SK-N-SH treated with all-trans-retinoic acid at 6 μM for 48 hours (cell line): ENCODE measurements around the gene ZBTB40.

Source experiments
- ATAC-seq: fragments of 200-7000 bp; cut with Tn5 transposase; 3 replicates; pipeline ENCODE4 v1.9.1; 2020; ENCODE audit warnings: mild to moderate bottlenecking, moderate library complexity
- ARNTL ChIP-seq: fragments of 450-650 bp; formaldehyde crosslinking; IDR thresholded peaks from 2 replicates; pipeline ENCODE4 v1.5.0; 2020; ENCODE audit warnings: low read depth, mild to moderate bottlenecking, moderate library complexity, borderline replicate concordance
- BACH2 ChIP-seq: fragments of 250-450 bp; sonication (Bioruptor Pico); IDR thresholded peaks from 2 replicates; pipeline ENCODE4 v1.9.0; 2021; ENCODE audit warnings: mild to moderate bottlenecking, borderline replicate concordance
- CSRNP3 ChIP-seq: fragments of 250-450 bp; sonication (Bioruptor Pico); IDR thresholded peaks from 2 replicates; pipeline ENCODE4 v1.5.1; 2021; ENCODE audit warnings: mild to moderate bottlenecking, moderate library complexity
- ESRRG ChIP-seq: fragments of 250-450 bp; sonication (Bioruptor Pico); IDR thresholded peaks from 2 replicates; pipeline ENCODE4 v1.6.1; 2021; ENCODE audit warnings: mild to moderate bottlenecking
- GLIS3 ChIP-seq: fragments of 250-450 bp; sonication (Bioruptor Pico); IDR thresholded peaks from 2 replicates; pipeline ENCODE4 v1.5.0; 2020; ENCODE audit warnings: mild to moderate bottlenecking, moderate library complexity
- ISL1 ChIP-seq: fragments of 250-450 bp; sonication (Bioruptor Pico); IDR thresholded peaks from 2 replicates; pipeline ENCODE4 v2.1.2; 2022; ENCODE audit warnings: mild to moderate bottlenecking, moderate library complexity
- OSR1 ChIP-seq: fragments of 250-450 bp; sonication (Bioruptor Pico); IDR thresholded peaks from 2 replicates; pipeline ENCODE4 v1.8.0; 2022; ENCODE audit warnings: moderate library complexity, mild to moderate bottlenecking, inconsistent platforms
- PPARA ChIP-seq: fragments of 250-450 bp; sonication (Bioruptor Pico); IDR thresholded peaks from 2 replicates; pipeline ENCODE4 v1.5.0; 2020; ENCODE audit warnings: mild to moderate bottlenecking, borderline replicate concordance
- SNAI2 ChIP-seq: fragments of 250-450 bp; sonication (Bioruptor Pico); IDR thresholded peaks from 2 replicates; pipeline ENCODE4 v1.5.0; 2020; ENCODE audit warnings: mild to moderate bottlenecking, moderate library complexity
- TCF4 ChIP-seq: fragments of 250-450 bp; sonication (Bioruptor Pico); IDR thresholded peaks from 2 replicates; pipeline ENCODE4 v1.8.0; 2021; ENCODE audit warnings: mild to moderate bottlenecking, moderate library complexity, borderline replicate concordance
- TOX ChIP-seq: fragments of 250-450 bp; sonication (Bioruptor Pico); IDR thresholded peaks from 2 replicates; pipeline ENCODE4 v1.8.0; 2021; ENCODE audit warnings: mild to moderate bottlenecking, moderate library complexity, borderline replicate concordance
- ZC3H10 ChIP-seq: fragments of 250-450 bp; sonication (Bioruptor Pico); IDR thresholded peaks from 2 replicates; pipeline ENCODE4 v1.5.1; 2021; ENCODE audit warnings: mild to moderate bottlenecking, moderate library complexity
- ZFP3 ChIP-seq: fragments of 250-450 bp; sonication (Bioruptor Pico); IDR thresholded peaks from 2 replicates; pipeline ENCODE4 v1.5.0; 2020; ENCODE audit warnings: mild to moderate bottlenecking, moderate library complexity
- ZFP30 ChIP-seq: fragments of 450-650 bp; formaldehyde crosslinking; IDR thresholded peaks from 2 replicates; pipeline ENCODE4 v1.5.0; 2022; ENCODE audit warnings: mild to moderate bottlenecking, moderate library complexity
- ZNF565 ChIP-seq: fragments of 450-650 bp; formaldehyde crosslinking; conservative IDR thresholded peaks from 2 replicates; pipeline ENCODE4 v1.5.0; 2020; ENCODE audit warnings: low read depth, mild to moderate bottlenecking, moderate library complexity
- ZNF70 ChIP-seq: fragments of 450-650 bp; formaldehyde crosslinking; IDR thresholded peaks from 2 replicates; pipeline ENCODE4 v1.5.0; 2020; ENCODE audit warnings: mild to moderate bottlenecking, moderate library complexity
- TF ChIP-seq, protein P1 (sequence below): fragments of 250-450 bp; sonication (Bioruptor Pico); IDR thresholded peaks from 2 replicates; pipeline ENCODE4 v1.8.0; 2021; ENCODE audit warnings: low read depth, mild to moderate bottlenecking, moderate library complexity, borderline replicate concordance
- TF ChIP-seq, protein P2 (sequence below): fragments of 250-450 bp; sonication (Bioruptor Pico); IDR thresholded peaks from 2 replicates; pipeline ENCODE4 v1.8.0; 2020; ENCODE audit warnings: mild to moderate bottlenecking, moderate library complexity, borderline replicate concordance
- TF ChIP-seq, protein P3 (sequence below): fragments of 250-450 bp; sonication (Bioruptor Pico); IDR thresholded peaks from 2 replicates; pipeline ENCODE4 v1.5.1; 2020; ENCODE audit warnings: low read depth, mild to moderate bottlenecking, moderate library complexity

The ZBTB40 gene

GRCh38 chr1:22529901-22530621 is 78.4 kb downstream of the ZBTB40 start:
- no peak for TF ChIP-seq ZFP3
- no peak for TF ChIP-seq CSRNP3 (CRISPR knock-in tag)
- TF ChIP-seq SNAI2 (CRISPR knock-in tag) = no peak
- TF ChIP-seq, protein P1, sequence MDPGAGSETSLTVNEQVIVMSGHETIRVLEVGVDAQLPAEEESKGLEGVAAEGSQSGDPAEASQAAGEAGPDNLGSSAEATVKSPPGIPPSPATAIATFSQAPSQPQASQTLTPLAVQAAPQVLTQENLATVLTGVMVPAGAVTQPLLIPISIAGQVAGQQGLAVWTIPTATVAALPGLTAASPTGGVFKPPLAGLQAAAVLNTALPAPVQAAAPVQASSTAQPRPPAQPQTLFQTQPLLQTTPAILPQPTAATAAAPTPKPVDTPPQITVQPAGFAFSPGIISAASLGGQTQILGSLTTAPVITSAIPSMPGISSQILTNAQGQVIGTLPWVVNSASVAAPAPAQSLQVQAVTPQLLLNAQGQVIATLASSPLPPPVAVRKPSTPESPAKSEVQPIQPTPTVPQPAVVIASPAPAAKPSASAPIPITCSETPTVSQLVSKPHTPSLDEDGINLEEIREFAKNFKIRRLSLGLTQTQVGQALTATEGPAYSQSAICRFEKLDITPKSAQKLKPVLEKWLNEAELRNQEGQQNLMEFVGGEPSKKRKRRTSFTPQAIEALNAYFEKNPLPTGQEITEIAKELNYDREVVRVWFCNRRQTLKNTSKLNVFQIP (CRISPR knock-in tag) = no peak
- no peak for ATAC-seq

DNA sequence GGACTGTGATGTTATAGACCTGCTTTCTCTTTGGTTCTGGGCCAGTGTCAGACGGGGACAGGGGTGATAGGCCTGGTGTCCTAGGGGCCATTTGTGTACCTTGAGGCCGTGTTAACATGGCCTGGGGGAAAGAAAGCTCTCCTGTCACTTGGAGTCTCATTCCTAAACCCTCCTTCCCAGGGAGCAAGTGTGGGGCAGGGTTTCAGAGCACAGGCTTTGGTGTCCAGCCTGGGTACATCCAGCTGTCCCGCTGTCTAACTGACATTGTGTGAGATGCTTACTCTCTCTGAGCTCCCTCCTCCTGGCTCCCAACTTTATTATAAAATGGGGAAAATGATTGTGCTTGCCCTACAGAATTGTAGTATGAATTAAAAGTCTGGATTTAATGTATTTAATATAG is 79.1 kb downstream of the ZBTB40 start:
- TF ChIP-seq ZNF70 (CRISPR knock-in tag) (no peak), TOX (no peak), PPARA (CRISPR knock-in tag) (no peak), ZNF565 (CRISPR knock-in tag) (no peak), ISL1 (CRISPR knock-in tag) (no peak), SNAI2 (CRISPR knock-in tag) (no peak), ZC3H10 (CRISPR knock-in tag) (no peak), CSRNP3 (CRISPR knock-in tag) (no peak)
- TF ChIP-seq, protein P2, sequence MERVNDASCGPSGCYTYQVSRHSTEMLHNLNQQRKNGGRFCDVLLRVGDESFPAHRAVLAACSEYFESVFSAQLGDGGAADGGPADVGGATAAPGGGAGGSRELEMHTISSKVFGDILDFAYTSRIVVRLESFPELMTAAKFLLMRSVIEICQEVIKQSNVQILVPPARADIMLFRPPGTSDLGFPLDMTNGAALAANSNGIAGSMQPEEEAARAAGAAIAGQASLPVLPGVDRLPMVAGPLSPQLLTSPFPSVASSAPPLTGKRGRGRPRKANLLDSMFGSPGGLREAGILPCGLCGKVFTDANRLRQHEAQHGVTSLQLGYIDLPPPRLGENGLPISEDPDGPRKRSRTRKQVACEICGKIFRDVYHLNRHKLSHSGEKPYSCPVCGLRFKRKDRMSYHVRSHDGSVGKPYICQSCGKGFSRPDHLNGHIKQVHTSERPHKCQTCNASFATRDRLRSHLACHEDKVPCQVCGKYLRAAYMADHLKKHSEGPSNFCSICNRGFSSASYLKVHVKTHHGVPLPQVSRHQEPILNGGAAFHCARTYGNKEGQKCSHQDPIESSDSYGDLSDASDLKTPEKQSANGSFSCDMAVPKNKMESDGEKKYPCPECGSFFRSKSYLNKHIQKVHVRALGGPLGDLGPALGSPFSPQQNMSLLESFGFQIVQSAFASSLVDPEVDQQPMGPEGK (CRISPR knock-in tag) = no peak
- TF ChIP-seq, protein P1 (CRISPR knock-in tag) = no peak
- TF ChIP-seq, all 23 proteins: peak for 0
- no peak for ATAC-seq

GRCh38 chr1:22531251-22531650 is 79.6 kb downstream of the ZBTB40 start:
- no peak for ATAC-seq
- TF ChIP-seq TCF4 (CRISPR knock-in tag) (no peak), ZNF565 (CRISPR knock-in tag) (no peak), TOX (no peak), BACH2 (CRISPR knock-in tag) (no peak), ARNTL (no peak), ZFP3 (no peak), PPARA (CRISPR knock-in tag) (no peak)
- TF ChIP-seq, all 23 proteins: peak for 0

DNA sequence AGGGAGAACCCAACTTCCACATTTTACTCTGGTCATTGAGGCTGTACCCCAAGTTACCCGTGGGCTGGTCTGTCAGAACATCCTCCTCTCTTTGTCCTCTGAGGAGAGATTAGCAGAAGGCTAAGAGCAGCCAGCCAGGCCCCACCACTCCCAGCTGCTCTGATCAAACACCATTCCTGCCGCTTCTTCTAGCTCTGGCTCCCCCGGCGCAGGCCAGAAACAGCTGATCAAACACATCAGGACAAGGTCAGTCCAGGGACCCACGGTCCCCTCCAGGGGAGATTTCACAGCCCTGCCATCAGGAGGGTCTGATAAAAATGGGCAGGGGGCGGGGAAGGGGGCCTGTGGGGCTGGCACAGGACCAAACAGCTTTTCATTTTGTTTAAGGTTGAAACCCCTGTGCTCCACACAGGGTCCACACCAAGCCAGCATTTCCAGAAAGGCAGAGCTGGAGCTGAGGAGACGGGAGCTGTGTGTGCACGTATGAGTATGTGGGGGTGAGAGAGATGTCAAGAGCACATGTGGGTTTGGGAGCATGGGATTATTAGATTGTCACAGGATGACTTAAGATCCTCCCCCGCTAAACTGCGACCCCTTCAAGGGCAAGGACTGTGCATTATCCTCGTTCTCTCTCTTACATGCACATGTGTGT is 81.7 kb downstream of the ZBTB40 start:
- TF ChIP-seq ZFP30 (CRISPR knock-in tag) (no peak), ZC3H10 (CRISPR knock-in tag) (no peak), ESRRG (no peak)
- TF ChIP-seq, all 23 proteins: peak for 0

GRCh38 chr1:22534951-22535350 is 83.3 kb downstream of the ZBTB40 start:
- no peak for ATAC-seq
- TF ChIP-seq ZFP3 (no peak), GLIS3 (CRISPR knock-in tag) (no peak), ZNF565 (CRISPR knock-in tag) (no peak), OSR1 (CRISPR knock-in tag) (no peak), CSRNP3 (CRISPR knock-in tag) (no peak)
- TF ChIP-seq, protein P3, sequence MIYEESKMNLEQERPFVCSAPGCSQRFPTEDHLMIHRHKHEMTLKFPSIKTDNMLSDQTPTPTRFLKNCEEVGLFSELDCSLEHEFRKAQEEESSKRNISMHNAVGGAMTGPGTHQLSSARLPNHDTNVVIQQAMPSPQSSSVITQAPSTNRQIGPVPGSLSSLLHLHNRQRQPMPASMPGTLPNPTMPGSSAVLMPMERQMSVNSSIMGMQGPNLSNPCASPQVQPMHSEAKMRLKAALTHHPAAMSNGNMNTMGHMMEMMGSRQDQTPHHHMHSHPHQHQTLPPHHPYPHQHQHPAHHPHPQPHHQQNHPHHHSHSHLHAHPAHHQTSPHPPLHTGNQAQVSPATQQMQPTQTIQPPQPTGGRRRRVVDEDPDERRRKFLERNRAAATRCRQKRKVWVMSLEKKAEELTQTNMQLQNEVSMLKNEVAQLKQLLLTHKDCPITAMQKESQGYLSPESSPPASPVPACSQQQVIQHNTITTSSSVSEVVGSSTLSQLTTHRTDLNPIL (CRISPR knock-in tag) = no peak

More for the DNA sequence above, 81.7 kb downstream of the ZBTB40 start:
- ATAC-seq = no peak
